ENCODE results near the gene SULT1B1.

Gene SULT1B1

GRCh38 chr4:69730002-69730401 is 30.4 kb downstream of the SULT1B1 start:
- H3K27ac Mint-ChIP-seq = no peak overlapping the region
- no peaks in the 10 kb centered on the region for H3K27me3 Mint-ChIP-seq
- no peaks in the 10 kb centered on the region for H3K9me3 Mint-ChIP-seq
- DNase-seq = no peak
- no peak for ATAC-seq
- H3K4me1 Mint-ChIP-seq = no peaks in the 10 kb centered on the region
- no peak overlapping the region for H3K4me3 Mint-ChIP-seq

- Mint-ChIP-seq H3K4me3 (no peak overlapping the region), H3K9me3 (no peaks in the 10 kb centered on the region), H3K4me1 (no peaks in the 10 kb centered on the region), H3K27ac (no peak overlapping the region), H3K27me3 (no peaks in the 10 kb centered on the region)
- DNase-seq = no peak
- no peak for ATAC-seq
Observed at GRCh38 chr4:69727926-69728325, 32.5 kb downstream of the SULT1B1 start.

GRCh38 chr4:69727426-69727825 is 33.0 kb downstream of the SULT1B1 start:
- DNase-seq (no peak), ATAC-seq (no peak)
- Mint-ChIP-seq H3K9me3 (no peaks in the 10 kb centered on the region), H3K27ac (no peak overlapping the region), H3K27me3 (no peaks in the 10 kb centered on the region), H3K4me3 (no peak overlapping the region), H3K4me1 (no peaks in the 10 kb centered on the region)

GRCh38 chr4:69726971-69727370 is 33.4 kb downstream of the SULT1B1 start:
- H3K27ac Mint-ChIP-seq = no peak overlapping the region

DNA sequence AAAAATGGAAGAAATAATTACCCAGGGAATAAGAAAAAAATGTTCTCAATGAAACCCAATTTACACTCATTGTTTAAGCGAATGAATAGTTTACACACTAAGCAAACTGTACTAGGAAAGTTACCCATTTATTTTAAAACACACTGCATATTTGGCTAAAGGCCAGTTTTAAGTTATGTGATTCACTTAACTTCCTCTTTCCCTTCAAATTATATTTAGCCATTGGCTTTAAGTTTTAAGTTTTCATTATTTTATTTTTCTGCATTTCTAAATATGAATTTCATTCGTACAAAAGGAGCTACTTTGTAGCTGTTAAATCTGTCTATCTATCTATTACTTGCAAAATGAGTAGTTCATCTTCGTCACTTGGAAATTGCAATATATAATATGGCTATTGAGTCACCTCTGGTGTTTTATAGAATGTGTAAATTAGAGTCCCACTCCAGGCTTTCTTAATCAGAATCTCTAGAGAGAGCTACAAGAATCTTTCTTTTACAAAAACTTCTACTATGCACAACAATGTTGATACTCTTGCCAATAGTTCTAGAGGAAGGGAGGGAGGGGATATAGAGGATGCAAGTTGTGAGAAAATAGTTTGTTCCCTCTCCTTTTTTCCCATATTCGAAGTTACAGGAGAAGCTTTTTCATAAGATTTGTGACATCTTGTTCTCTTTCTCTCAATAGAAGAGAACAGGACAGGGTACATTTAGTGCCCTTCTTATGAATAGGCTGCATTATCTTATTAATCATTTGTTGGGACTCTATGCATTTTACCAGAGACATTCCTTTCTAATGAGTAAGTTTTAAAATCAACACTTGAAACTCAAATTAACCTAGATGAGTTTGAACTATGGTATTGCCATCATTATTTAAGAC is 41.8 kb downstream of the SULT1B1 start:
- Mint-ChIP-seq H3K9me3 (no peaks in the 10 kb centered on the region), H3K27me3 (no peaks in the 10 kb centered on the region), H3K4me3 (no peak overlapping the region), H3K27ac (no peak overlapping the region), H3K4me1 (no peaks in the 10 kb centered on the region)
- ATAC-seq (no peak), DNase-seq (no peak)

More at GRCh38 chr4:69726971-69727370, 33.4 kb downstream of the SULT1B1 start:
- ATAC-seq (no peak), DNase-seq (no peak)
- no peaks in the 10 kb centered on the region for H3K4me1 Mint-ChIP-seq
- H3K4me3 Mint-ChIP-seq = no peak overlapping the region
- H3K9me3 Mint-ChIP-seq = no peaks in the 10 kb centered on the region
- no peaks in the 10 kb centered on the region for H3K27me3 Mint-ChIP-seq

DNA sequence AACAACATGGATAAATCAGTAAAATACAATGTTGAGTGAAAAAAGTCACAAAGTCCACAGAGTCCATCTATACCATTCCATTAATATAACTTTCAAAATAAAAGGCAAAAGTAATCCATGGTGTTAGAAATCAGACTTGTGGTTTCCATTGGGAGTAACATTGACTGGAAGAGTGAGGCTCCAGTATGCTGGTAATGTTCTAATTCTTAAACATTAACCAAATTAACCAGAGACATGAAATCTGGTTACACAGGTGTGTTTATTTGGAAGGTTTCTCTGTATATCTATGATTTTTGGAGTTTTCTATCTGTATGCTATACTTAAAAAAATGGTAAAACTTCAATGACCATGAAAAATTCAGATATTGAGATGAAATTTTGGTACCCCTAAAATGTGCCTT is 42.6 kb downstream of the SULT1B1 start:
- Mint-ChIP-seq H3K27ac (no peak overlapping the region), H3K4me1 (no peaks in the 10 kb centered on the region), H3K27me3 (no peaks in the 10 kb centered on the region), H3K9me3 (no peaks in the 10 kb centered on the region), H3K4me3 (no peak overlapping the region)
- DNase-seq (no peak), ATAC-seq (no peak)

DNA sequence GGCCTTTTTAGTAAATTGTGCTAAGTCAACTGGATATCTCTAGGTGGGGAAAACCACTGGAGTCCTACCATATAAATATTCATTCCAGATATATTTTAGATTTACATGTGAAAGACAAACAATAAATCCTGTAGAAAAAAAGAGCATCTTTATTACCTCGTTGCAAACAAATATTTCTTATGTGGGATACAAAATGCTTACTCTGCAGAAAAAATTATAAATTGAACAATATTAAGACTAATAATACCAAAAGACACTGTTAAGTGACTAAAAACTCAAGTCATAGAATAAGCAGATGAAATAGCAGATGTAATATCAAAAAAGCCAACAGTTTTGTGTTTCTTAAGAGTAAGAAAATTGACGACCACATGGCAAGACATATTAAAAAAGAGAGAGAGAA is 43.8 kb downstream of the SULT1B1 start:
- no peak overlapping the region for H3K4me3 Mint-ChIP-seq
- H3K27me3 Mint-ChIP-seq = no peaks in the 10 kb centered on the region
- H3K4me1 Mint-ChIP-seq = no peaks in the 10 kb centered on the region
- no peak for ATAC-seq
- no peaks in the 10 kb centered on the region for H3K9me3 Mint-ChIP-seq
- no peak overlapping the region for H3K27ac Mint-ChIP-seq
- no peak for DNase-seq

GRCh38 chr4:69714086-69714485 is 46.3 kb downstream of the SULT1B1 start:
- ATAC-seq (no peak), DNase-seq (no peak)
- no peak overlapping the region for H3K4me3 Mint-ChIP-seq
- no peaks in the 10 kb centered on the region for H3K4me1 Mint-ChIP-seq
- H3K9me3 Mint-ChIP-seq = peaks cover 0 to 9% of the 10 kb centered on the region in 2 donors
- H3K27me3 Mint-ChIP-seq = no peaks in the 10 kb centered on the region
- H3K27ac Mint-ChIP-seq = no peak overlapping the region

GRCh38 chr4:69713593-69713992 is 46.8 kb downstream of the SULT1B1 start:
- Mint-ChIP-seq H3K4me3 (no peak overlapping the region), H3K4me1 (no peaks in the 10 kb centered on the region), H3K27me3 (no peaks in the 10 kb centered on the region), H3K27ac (no peak overlapping the region), H3K9me3 (peaks cover 0 to 9% of the 10 kb centered on the region in 2 donors)
- ATAC-seq (no peak), DNase-seq (no peak)

GRCh38 chr4:69710580-69710979 is 49.8 kb downstream of the SULT1B1 start:
- no peak overlapping the region for H3K27ac Mint-ChIP-seq
- H3K4me3 Mint-ChIP-seq = no peak overlapping the region
- H3K9me3 Mint-ChIP-seq = peaks cover 0 to 9% of the 10 kb centered on the region in 2 donors
- no peaks in the 10 kb centered on the region for H3K27me3 Mint-ChIP-seq
- DNase-seq (no peak), ATAC-seq (no peak)
- no peaks in the 10 kb centered on the region for H3K4me1 Mint-ChIP-seq

DNA sequence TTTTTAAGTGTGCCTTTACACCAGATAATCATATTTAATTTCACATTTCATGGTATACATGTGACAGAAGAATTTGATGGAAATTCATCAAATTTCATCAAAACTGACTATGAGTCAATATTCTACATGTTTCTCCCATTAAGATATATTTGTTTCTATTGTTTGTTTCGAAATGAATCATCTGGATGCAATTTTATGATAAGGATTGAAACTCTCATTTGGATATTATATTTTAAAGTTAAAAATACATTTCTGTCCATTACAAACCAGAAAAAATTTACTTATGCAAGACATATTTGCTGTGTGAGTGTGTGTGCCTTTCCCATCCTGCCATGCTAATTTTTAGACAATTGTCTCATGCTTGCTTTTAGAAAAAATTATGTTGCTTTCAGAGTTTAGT is 52.2 kb downstream of the SULT1B1 start:
- Mint-ChIP-seq H3K27ac (peak overlapping the region in 1 of 2 donors; percentile 44), H3K4me1 (no peaks in the 10 kb centered on the region), H3K4me3 (no peak overlapping the region), H3K27me3 (no peaks in the 10 kb centered on the region), H3K9me3 (peaks cover 0 to 9% of the 10 kb centered on the region in 2 donors)
- DNase-seq = no peak
- ATAC-seq = no peak

GRCh38 chr4:69707807-69708206 is 52.6 kb downstream of the SULT1B1 start:
- H3K27ac Mint-ChIP-seq = peak overlapping the region in 1 of 2 donors; percentile 44
- ATAC-seq (no peak), DNase-seq (no peak)

GRCh38 chr4:69702201-69702600 is 58.2 kb downstream of the SULT1B1 start:
- no peak overlapping the region for H3K4me3 Mint-ChIP-seq
- H3K4me1 Mint-ChIP-seq = no peaks in the 10 kb centered on the region
- DNase-seq (no peak), ATAC-seq (no peak)
- no peaks in the 10 kb centered on the region for H3K27me3 Mint-ChIP-seq
- H3K9me3 Mint-ChIP-seq = peaks cover 7 to 11% of the 10 kb centered on the region in 2 donors
- H3K27ac Mint-ChIP-seq = no peak overlapping the region

More at GRCh38 chr4:69707807-69708206, 52.6 kb downstream of the SULT1B1 start:
- H3K4me3 Mint-ChIP-seq = no peak overlapping the region
- H3K4me1 Mint-ChIP-seq = no peaks in the 10 kb centered on the region
- H3K27me3 Mint-ChIP-seq = no peaks in the 10 kb centered on the region
- peaks cover 0 to 9% of the 10 kb centered on the region in 2 donors for H3K9me3 Mint-ChIP-seq

- no peak for DNase-seq
- H3K27me3 Mint-ChIP-seq = no peaks in the 10 kb centered on the region
Observed at GRCh38 chr4:69701696-69702095, 58.7 kb downstream of the SULT1B1 start.

DNA sequence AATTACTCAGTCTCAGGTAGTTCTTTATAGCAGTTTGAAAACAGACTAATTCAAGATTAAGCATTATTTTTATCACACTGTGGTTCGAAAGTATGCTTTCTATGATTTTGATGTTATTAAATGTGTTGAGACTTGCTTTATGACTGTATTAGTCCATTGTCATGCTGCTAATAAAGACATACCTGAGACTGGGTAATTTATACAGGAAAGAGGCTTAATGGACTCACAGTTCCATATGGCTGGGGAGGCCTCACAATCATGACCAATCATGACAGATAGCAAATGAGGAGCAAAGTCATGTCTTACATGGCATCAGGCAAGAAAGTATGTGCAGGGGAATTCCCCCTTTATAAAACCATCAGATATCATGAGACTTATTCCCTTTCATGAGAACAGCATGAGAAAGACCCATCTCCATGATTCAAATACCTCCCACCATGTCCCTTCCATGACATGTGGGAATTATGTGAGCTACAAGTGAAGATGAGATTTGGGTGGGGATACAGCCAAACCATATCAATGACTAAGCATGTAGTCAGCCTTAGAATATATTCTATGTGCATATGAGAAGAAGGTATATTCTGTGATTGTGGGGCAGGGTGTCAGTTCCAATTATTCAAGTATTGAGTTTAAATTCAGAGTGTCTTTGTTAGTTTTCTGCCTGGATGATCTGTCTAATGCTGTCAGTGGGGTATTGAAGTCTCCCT is 62.7 kb downstream of the SULT1B1 start:
- ATAC-seq (no peak), DNase-seq (no peak)
- Mint-ChIP-seq H3K4me1 (no peaks in the 10 kb centered on the region), H3K27ac (no peak overlapping the region), H3K9me3 (peaks cover 7 to 11% of the 10 kb centered on the region in 2 donors), H3K4me3 (no peak overlapping the region), H3K27me3 (no peaks in the 10 kb centered on the region)

More at GRCh38 chr4:69701696-69702095, 58.7 kb downstream of the SULT1B1 start:
- Mint-ChIP-seq H3K27ac (no peak overlapping the region), H3K4me1 (no peaks in the 10 kb centered on the region), H3K9me3 (peaks cover 7 to 11% of the 10 kb centered on the region in 2 donors), H3K4me3 (no peak overlapping the region)
- no peak for ATAC-seq

- H3K4me1 Mint-ChIP-seq = no peaks in the 10 kb centered on the region
- no peaks in the 10 kb centered on the region for H3K9me3 Mint-ChIP-seq
- H3K27ac Mint-ChIP-seq = no peak overlapping the region
- DNase-seq = no peak
- H3K4me3 Mint-ChIP-seq = no peak overlapping the region
- no peak for ATAC-seq
- H3K27me3 Mint-ChIP-seq = no peaks in the 10 kb centered on the region
Observed at GRCh38 chr4:69689599-69689998, 70.8 kb downstream of the SULT1B1 start.

All from stimulated activated naive CD8-positive, alpha-beta T cell treated with anti-CD3 and anti-CD28 coated beads, Interleukin-15, amount 100 ng/mL, for 72 hours (primary cell).